GM21360 (cell line): ENCODE results near the gene DENND1A.
"Not testable (repeated sequence)": the region's sequence is repeated elsewhere in the genome, so short reads cannot be mapped to it uniquely, and the experiment has no call there.

Source experiments
- ATAC-seq: cut with Tn5 transposase; IDR thresholded peaks from one replicate; pipeline ENCODE4 v1.9.1; 2021; ENCODE audit warnings: mild to moderate bottlenecking, moderate library complexity; ENCODE audit not compliant: unreplicated experiment

Gene DENND1A

GRCh38 chr9:123923377-123923776 is 6.5 kb downstream of the DENND1A start:
- no peak for ATAC-seq

- ATAC-seq, result no peak
Measured at GRCh38 chr9:123922911-123923310, 7.0 kb downstream of the DENND1A start.

- ATAC-seq, result no peak
Measured at GRCh38 chr9:123922431-123922830, 7.5 kb downstream of the DENND1A start.

GRCh38 chr9:123914517-123915196 is 15.3 kb downstream of the DENND1A start:
- no peak for ATAC-seq

- no peak for ATAC-seq
Measured at GRCh38 chr9:123912167-123912897, 17.6 kb downstream of the DENND1A start.

- ATAC-seq, result no peak
Measured at GRCh38 chr9:123911024-123911423, 18.9 kb downstream of the DENND1A start.

GRCh38 chr9:123909192-123909591 is 20.7 kb downstream of the DENND1A start:
- ATAC-seq, result not testable (repeated sequence)

GRCh38 chr9:123903550-123903949 is 26.4 kb downstream of the DENND1A start:
- not testable (repeated sequence) for ATAC-seq

GRCh38 chr9:123894822-123895221 is 35.1 kb downstream of the DENND1A start:
- ATAC-seq, result no peak

GRCh38 chr9:123893831-123894460 is 36.0 kb downstream of the DENND1A start:
- ATAC-seq, result no peak

- ATAC-seq, result no peak
Measured at GRCh38 chr9:123893115-123893514, 36.8 kb downstream of the DENND1A start.

GRCh38 chr9:123887837-123888236 is 42.1 kb downstream of the DENND1A start:
- no peak for ATAC-seq

- not testable (repeated sequence) for ATAC-seq
Measured at GRCh38 chr9:123885834-123886233, 44.1 kb downstream of the DENND1A start.

- no peak for ATAC-seq
Measured at GRCh38 chr9:123883634-123884033, 46.3 kb downstream of the DENND1A start.

GRCh38 chr9:123881604-123882003 is 48.3 kb downstream of the DENND1A start:
- no peak for ATAC-seq

- ATAC-seq, result no peak
Measured at GRCh38 chr9:123880420-123880819, 49.5 kb downstream of the DENND1A start.

- no peak for ATAC-seq
Measured at GRCh38 chr9:123876750-123877149, 53.2 kb downstream of the DENND1A start.

GRCh38 chr9:123872710-123873109 is 57.2 kb downstream of the DENND1A start:
- ATAC-seq, result no peak

GRCh38 chr9:123871781-123872180 is 58.1 kb downstream of the DENND1A start:
- no peak for ATAC-seq

- ATAC-seq, result no peak
Measured at GRCh38 chr9:123868002-123868401, 61.9 kb downstream of the DENND1A start.

GRCh38 chr9:123867034-123867433 is 62.9 kb downstream of the DENND1A start:
- no peak for ATAC-seq

- no peak for ATAC-seq
Measured at GRCh38 chr9:123866497-123866896, 63.4 kb downstream of the DENND1A start.
